ENCODE results near the gene ZNF423. TPM values are rescaled to one million over a fixed set of nuclear protein-coding genes. Genes with fewer than 3 reads are reported as not detected.

Gene ZNF423
- total and polyA plus RNA-seq, 4 donors, result 16.9 to 43.0 (median 34.4) TPM

- 90% methylated on average over 10 of the region's 13 CpGs for WGBS (ENCODE audit: insufficient coverage)
- Histone ChIP-seq H3K4me1 (ENCODE audit: control insufficient read depth, insufficient read depth, low read length) (peaks cover 18% of the 10 kb centered on the region), H3K9me3 (ENCODE audit: control insufficient read depth, insufficient read depth, low read length) (no peaks in the 10 kb centered on the region), H3K27ac (ENCODE audit: low read depth, low read length) (no peak overlapping the region), H3K27me3 (ENCODE audit: control insufficient read depth, insufficient read depth, low read length) (peaks cover 5% of the 10 kb centered on the region), H3K4me3 (ENCODE audit: low read depth, low read length) (no peak overlapping the region), H3K36me3 (ENCODE audit: control insufficient read depth, insufficient read depth, low read length) (no peaks in the 10 kb centered on the region)
- DNase-seq (ENCODE audit: low read depth in 4 of 6, low spot score in 6 of 6), result no peak
Measured at GRCh38 chr16:49469930-49470451, 385.9 kb downstream of the ZNF423 start.

DNA sequence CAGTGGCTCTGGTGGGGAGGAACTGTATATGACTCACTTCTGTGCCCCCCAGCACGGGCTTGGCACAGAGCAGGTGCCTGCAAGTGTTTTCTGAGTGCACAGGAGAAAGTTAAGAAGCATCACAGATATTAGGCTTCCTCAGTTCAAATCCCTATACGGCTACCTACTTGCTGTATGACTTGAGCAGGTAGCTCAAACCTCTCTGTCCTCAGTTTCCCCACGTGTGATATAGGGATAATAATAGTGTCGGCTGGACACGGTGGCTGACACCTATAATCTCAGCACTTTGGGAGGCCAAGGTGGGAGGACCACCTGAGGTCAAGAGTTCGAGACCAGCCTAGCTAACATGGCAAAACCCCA is 386.6 kb downstream of the ZNF423 start:
- Histone ChIP-seq H3K4me1 (ENCODE audit: control insufficient read depth, insufficient read depth, low read length) (peaks cover 18% of the 10 kb centered on the region), H3K4me3 (ENCODE audit: low read depth, low read length) (no peak overlapping the region), H3K36me3 (ENCODE audit: control insufficient read depth, insufficient read depth, low read length) (no peaks in the 10 kb centered on the region), H3K9me3 (ENCODE audit: control insufficient read depth, insufficient read depth, low read length) (no peaks in the 10 kb centered on the region), H3K27ac (ENCODE audit: low read depth, low read length) (no peak overlapping the region), H3K27me3 (ENCODE audit: control insufficient read depth, insufficient read depth, low read length) (peaks cover 12% of the 10 kb centered on the region)
- 100% methylated on average over 2 of the region's 6 CpGs for WGBS (ENCODE audit: insufficient coverage)
- DNase-seq (ENCODE audit: low read depth in 4 of 6, low spot score in 6 of 6), result no peak

- 97% methylated on average over 3 of the region's 3 CpGs for WGBS (ENCODE audit: insufficient coverage)
- Histone ChIP-seq H3K4me1 (ENCODE audit: control insufficient read depth, insufficient read depth, low read length) (peaks cover 18% of the 10 kb centered on the region), H3K36me3 (ENCODE audit: control insufficient read depth, insufficient read depth, low read length) (no peaks in the 10 kb centered on the region), H3K9me3 (ENCODE audit: control insufficient read depth, insufficient read depth, low read length) (no peaks in the 10 kb centered on the region), H3K4me3 (ENCODE audit: low read depth, low read length) (no peak overlapping the region), H3K27ac (ENCODE audit: low read depth, low read length) (no peak overlapping the region), H3K27me3 (ENCODE audit: control insufficient read depth, insufficient read depth, low read length) (peaks cover 15% of the 10 kb centered on the region)
- no peak for DNase-seq (ENCODE audit: low read depth in 4 of 6, low spot score in 6 of 6)
Measured at GRCh38 chr16:49468611-49469310, 387.2 kb downstream of the ZNF423 start.

DNA sequence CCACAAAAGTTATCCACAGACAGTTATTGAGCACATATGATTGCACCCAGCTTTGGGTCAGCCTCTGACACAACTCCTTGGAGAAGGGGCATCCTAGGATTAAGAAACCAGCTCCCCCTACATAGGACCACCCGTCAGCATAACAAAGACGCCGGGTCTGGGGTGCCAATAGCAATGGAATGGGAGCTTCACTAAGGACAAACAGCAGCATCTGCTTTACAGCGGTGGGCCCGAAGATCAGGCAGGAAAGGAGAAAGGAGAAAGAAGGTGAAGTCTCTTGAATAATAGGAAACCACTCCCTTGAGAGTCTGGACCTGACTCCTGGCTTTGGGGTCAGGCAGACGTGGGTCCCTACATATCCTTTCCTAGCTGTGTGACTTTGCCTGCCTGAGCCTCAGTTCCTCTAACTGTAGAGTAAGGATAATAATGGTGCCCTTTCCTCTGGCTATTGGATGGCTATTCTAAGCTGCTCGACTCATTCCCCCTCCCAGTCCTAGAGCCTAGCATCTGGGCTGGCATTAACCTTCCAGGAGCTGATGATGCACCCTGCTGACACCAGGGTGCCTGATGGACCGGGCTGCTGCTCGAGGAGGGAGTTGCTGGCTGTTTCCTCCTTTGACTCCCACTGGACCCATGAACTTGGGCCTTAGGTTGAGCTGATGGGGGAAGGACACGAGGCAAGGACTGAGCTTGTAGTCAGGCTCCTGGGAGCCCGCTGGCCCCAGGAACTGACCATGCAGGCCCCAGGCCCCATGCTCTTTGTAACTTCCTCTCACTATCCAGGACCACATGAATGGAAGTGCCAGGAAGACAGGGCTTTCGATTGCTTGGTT is 388.2 kb downstream of the ZNF423 start:
- Histone ChIP-seq H3K27me3 (ENCODE audit: control insufficient read depth, insufficient read depth, low read length) (peaks cover 15% of the 10 kb centered on the region), H3K4me1 (ENCODE audit: control insufficient read depth, insufficient read depth, low read length) (peaks cover 15% of the 10 kb centered on the region), H3K36me3 (ENCODE audit: control insufficient read depth, insufficient read depth, low read length) (no peaks in the 10 kb centered on the region), H3K9me3 (ENCODE audit: control insufficient read depth, insufficient read depth, low read length) (no peaks in the 10 kb centered on the region), H3K4me3 (ENCODE audit: low read depth, low read length) (no peak overlapping the region), H3K27ac (ENCODE audit: low read depth, low read length) (no peak overlapping the region)
- no peak for DNase-seq (ENCODE audit: low read depth in 4 of 6, low spot score in 6 of 6)
- WGBS (ENCODE audit: insufficient coverage), result 89% methylated on average over 10 of the region's 12 CpGs

- Histone ChIP-seq H3K27me3 (ENCODE audit: control insufficient read depth, insufficient read depth, low read length) (peaks cover 15% of the 10 kb centered on the region), H3K36me3 (ENCODE audit: control insufficient read depth, insufficient read depth, low read length) (no peaks in the 10 kb centered on the region), H3K27ac (ENCODE audit: low read depth, low read length) (no peak overlapping the region), H3K9me3 (ENCODE audit: control insufficient read depth, insufficient read depth, low read length) (no peaks in the 10 kb centered on the region), H3K4me1 (ENCODE audit: control insufficient read depth, insufficient read depth, low read length) (peaks cover 11% of the 10 kb centered on the region), H3K4me3 (ENCODE audit: low read depth, low read length) (no peak overlapping the region)
- 100% methylated on average over 1 of the region's 1 CpG for WGBS (ENCODE audit: insufficient coverage)
- DNase-seq (ENCODE audit: low read depth in 4 of 6, low spot score in 6 of 6), result no peak
Measured at GRCh38 chr16:49466881-49467280, 389.0 kb downstream of the ZNF423 start.

- H3K4me1 ChIP-seq (ENCODE audit: control insufficient read depth, insufficient read depth, low read length), result peaks cover 11% of the 10 kb centered on the region
- no peak overlapping the region for H3K27ac ChIP-seq (ENCODE audit: low read depth, low read length)
- H3K36me3 ChIP-seq (ENCODE audit: control insufficient read depth, insufficient read depth, low read length), result no peaks in the 10 kb centered on the region
- 83% methylated on average over 4 of the region's 4 CpGs for WGBS (ENCODE audit: insufficient coverage)
- H3K9me3 ChIP-seq (ENCODE audit: control insufficient read depth, insufficient read depth, low read length), result no peaks in the 10 kb centered on the region
- peaks cover 15% of the 10 kb centered on the region for H3K27me3 ChIP-seq (ENCODE audit: control insufficient read depth, insufficient read depth, low read length)
- DNase-seq (ENCODE audit: low read depth in 4 of 6, low spot score in 6 of 6), result no peak
- no peak overlapping the region for H3K4me3 ChIP-seq (ENCODE audit: low read depth, low read length)
Measured at GRCh38 chr16:49466529-49466831, 389.4 kb downstream of the ZNF423 start.

DNA sequence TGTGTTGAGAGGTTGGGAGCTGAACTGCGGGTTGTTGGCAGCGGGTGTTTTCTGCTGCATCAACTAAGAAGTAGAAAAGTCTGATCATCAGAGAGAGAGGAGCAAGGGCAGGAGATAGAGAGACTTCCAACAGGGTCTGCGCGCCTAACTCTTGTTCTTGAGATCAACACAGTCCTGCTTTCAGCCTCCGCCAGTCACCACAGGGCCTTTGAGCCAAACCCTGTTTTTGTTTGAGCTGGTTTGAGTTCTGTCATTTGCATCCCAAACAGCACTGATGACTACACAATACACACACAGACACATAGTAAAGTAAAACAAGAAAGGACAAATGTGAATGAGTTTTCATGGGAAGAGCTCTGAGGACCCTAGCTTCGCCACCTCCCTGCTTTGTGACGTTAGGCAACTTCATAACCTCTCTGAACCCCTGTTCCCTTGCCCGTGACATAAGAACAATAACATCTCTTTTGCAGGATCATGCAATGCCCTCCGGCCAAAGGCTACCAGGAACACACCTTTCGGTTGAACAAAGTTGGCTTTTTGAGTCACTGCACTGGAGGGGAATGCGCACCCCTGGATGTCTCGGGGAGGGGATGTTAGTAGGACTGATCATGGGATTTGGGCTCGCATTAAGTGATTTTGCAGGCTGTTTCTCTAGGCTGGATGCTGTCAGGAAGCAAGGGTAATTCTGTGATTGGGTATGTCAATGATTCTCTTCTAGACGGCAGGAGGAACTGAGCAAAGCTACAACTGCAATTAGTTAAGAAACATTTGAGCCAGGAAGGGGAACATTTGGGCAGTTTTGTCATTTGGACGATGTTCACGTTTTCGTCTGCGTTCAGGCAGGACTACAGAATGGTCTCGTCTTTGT is 390.0 kb downstream of the ZNF423 start:
- H3K4me3 ChIP-seq (ENCODE audit: low read depth, low read length), result no peak overlapping the region
- peaks cover 11% of the 10 kb centered on the region for H3K4me1 ChIP-seq (ENCODE audit: control insufficient read depth, insufficient read depth, low read length)
- DNase-seq (ENCODE audit: low read depth in 4 of 6, low spot score in 6 of 6), result no peak
- H3K36me3 ChIP-seq (ENCODE audit: control insufficient read depth, insufficient read depth, low read length), result no peaks in the 10 kb centered on the region
- peaks cover 15% of the 10 kb centered on the region for H3K27me3 ChIP-seq (ENCODE audit: control insufficient read depth, insufficient read depth, low read length)
- 81% methylated on average over 19 of the region's 19 CpGs for WGBS (ENCODE audit: insufficient coverage)
- no peak overlapping the region for H3K27ac ChIP-seq (ENCODE audit: low read depth, low read length)
- no peaks in the 10 kb centered on the region for H3K9me3 ChIP-seq (ENCODE audit: control insufficient read depth, insufficient read depth, low read length)

- H3K4me3 ChIP-seq (ENCODE audit: low read depth, low read length), result peak overlapping the region; percentile 5
- 11% methylated on average over 37 of the region's 40 CpGs for WGBS (ENCODE audit: insufficient coverage)
- no peak overlapping the region for H3K27ac ChIP-seq (ENCODE audit: low read depth, low read length)
- peak in 2 of 6 donors; percentile 32 to 64 for DNase-seq (ENCODE audit: low read depth in 4 of 6, low spot score in 6 of 6)
- H3K9me3 ChIP-seq (ENCODE audit: control insufficient read depth, insufficient read depth, low read length), result no peaks in the 10 kb centered on the region
- peaks cover 15% of the 10 kb centered on the region for H3K27me3 ChIP-seq (ENCODE audit: control insufficient read depth, insufficient read depth, low read length)
- peaks cover 11% of the 10 kb centered on the region for H3K4me1 ChIP-seq (ENCODE audit: control insufficient read depth, insufficient read depth, low read length)
- H3K36me3 ChIP-seq (ENCODE audit: control insufficient read depth, insufficient read depth, low read length), result no peaks in the 10 kb centered on the region
Measured at GRCh38 chr16:49464877-49465504, 390.9 kb downstream of the ZNF423 start.

GRCh38 chr16:49464093-49464492 is 391.8 kb downstream of the ZNF423 start:
- WGBS (ENCODE audit: insufficient coverage), result 88% methylated on average over 1 of the region's 2 CpGs
- no peak for DNase-seq (ENCODE audit: low read depth in 4 of 6, low spot score in 6 of 6)
- Histone ChIP-seq H3K36me3 (ENCODE audit: control insufficient read depth, insufficient read depth, low read length) (no peaks in the 10 kb centered on the region), H3K27me3 (ENCODE audit: control insufficient read depth, insufficient read depth, low read length) (peaks cover 15% of the 10 kb centered on the region), H3K4me1 (ENCODE audit: control insufficient read depth, insufficient read depth, low read length) (peaks cover 11% of the 10 kb centered on the region), H3K4me3 (ENCODE audit: low read depth, low read length) (no peak overlapping the region), H3K9me3 (ENCODE audit: control insufficient read depth, insufficient read depth, low read length) (no peaks in the 10 kb centered on the region), H3K27ac (ENCODE audit: low read depth, low read length) (no peak overlapping the region)
